HEK293 (cell line): Measurements from ENCODE around the gene SLC16A6.

ENCODE experiments used
- TRIM28 ChIP-seq: IDR thresholded peaks from 2 replicates; pipeline ENCODE4 v1.6.1; 2011; ENCODE audit warnings: low read length, control low read depth, borderline replicate concordance
- TF ChIP-seq, protein P1 (sequence below): fragments of 450-650 bp; formaldehyde crosslinking; IDR thresholded peaks from 2 replicates; pipeline ENCODE4 v1.5.1; 2016; ENCODE audit warnings: missing biosample characterization, missing genetic modification characterization
- TF ChIP-seq, protein P2 (sequence below): fragments of 450-650 bp; formaldehyde crosslinking; IDR thresholded peaks from 2 replicates; pipeline ENCODE4 v1.5.1; 2016; ENCODE audit warnings: missing biosample characterization, missing genetic modification characterization

DNA sequence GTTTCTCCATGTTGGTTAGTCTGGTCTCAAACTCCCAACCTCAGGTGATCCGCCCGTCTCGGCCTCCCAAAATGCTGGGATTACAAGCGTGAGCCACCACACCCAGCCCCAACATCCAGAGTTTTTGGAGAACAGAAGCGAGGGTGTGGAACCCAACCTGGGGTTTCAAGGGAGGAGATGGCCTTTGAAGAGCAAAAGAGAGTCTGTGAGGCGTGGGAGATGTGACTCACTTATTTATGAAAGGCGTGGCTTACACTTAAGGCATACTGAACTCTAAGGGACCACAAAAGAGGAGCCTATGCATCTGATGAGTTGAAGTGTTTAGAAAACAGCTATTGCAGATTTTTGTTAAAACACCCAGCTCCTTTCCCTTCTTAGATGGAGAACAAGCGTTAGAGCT, 19.2 kb upstream of the SLC16A6 start:
- no peak for TF ChIP-seq TRIM28
- TF ChIP-seq, protein P1, sequence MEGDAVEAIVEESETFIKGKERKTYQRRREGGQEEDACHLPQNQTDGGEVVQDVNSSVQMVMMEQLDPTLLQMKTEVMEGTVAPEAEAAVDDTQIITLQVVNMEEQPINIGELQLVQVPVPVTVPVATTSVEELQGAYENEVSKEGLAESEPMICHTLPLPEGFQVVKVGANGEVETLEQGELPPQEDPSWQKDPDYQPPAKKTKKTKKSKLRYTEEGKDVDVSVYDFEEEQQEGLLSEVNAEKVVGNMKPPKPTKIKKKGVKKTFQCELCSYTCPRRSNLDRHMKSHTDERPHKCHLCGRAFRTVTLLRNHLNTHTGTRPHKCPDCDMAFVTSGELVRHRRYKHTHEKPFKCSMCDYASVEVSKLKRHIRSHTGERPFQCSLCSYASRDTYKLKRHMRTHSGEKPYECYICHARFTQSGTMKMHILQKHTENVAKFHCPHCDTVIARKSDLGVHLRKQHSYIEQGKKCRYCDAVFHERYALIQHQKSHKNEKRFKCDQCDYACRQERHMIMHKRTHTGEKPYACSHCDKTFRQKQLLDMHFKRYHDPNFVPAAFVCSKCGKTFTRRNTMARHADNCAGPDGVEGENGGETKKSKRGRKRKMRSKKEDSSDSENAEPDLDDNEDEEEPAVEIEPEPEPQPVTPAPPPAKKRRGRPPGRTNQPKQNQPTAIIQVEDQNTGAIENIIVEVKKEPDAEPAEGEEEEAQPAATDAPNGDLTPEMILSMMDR = no peak
- TF ChIP-seq, protein P2, sequence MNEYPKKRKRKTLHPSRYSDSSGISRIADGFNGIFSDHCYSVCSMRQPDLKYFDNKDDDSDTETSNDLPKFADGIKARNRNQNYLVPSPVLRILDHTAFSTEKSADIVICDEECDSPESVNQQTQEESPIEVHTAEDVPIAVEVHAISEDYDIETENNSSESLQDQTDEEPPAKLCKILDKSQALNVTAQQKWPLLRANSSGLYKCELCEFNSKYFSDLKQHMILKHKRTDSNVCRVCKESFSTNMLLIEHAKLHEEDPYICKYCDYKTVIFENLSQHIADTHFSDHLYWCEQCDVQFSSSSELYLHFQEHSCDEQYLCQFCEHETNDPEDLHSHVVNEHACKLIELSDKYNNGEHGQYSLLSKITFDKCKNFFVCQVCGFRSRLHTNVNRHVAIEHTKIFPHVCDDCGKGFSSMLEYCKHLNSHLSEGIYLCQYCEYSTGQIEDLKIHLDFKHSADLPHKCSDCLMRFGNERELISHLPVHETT (tag by site-specific recombination) = no peak
